ENCODE measurements around the gene NKD2.

Gene NKD2

DNA sequence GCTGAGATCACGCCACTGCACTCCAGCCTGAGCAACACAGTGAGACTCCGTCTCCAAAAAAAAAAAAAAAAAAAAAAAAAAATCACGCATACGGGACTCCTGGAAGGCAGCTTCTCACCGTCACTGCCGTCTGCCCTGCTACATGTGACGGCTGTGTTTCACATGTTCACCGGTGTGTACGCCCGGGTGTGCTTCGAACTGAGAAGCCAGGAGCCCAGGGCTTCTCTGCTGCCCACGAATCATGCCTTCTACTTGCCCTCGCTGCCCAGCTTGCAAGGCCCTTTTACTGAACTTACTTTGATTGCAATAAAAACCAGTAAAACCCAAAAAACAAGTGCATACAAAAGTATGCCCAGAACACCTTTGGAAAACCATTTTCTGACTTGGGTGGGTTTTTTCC, 5.8 kb upstream of the NKD2 start:
- Mint-ChIP-seq H3K4me3 (no peak overlapping the region), H3K4me1 (ENCODE audit: low read depth) (peaks cover 18% of the 10 kb centered on the region), H3K36me3 (no peaks in the 10 kb centered on the region), H3K9me3 (ENCODE audit: low read depth) (no peaks in the 10 kb centered on the region), H3K27ac (no peak overlapping the region), H3K27me3 (peaks cover 3% of the 10 kb centered on the region)

DNA sequence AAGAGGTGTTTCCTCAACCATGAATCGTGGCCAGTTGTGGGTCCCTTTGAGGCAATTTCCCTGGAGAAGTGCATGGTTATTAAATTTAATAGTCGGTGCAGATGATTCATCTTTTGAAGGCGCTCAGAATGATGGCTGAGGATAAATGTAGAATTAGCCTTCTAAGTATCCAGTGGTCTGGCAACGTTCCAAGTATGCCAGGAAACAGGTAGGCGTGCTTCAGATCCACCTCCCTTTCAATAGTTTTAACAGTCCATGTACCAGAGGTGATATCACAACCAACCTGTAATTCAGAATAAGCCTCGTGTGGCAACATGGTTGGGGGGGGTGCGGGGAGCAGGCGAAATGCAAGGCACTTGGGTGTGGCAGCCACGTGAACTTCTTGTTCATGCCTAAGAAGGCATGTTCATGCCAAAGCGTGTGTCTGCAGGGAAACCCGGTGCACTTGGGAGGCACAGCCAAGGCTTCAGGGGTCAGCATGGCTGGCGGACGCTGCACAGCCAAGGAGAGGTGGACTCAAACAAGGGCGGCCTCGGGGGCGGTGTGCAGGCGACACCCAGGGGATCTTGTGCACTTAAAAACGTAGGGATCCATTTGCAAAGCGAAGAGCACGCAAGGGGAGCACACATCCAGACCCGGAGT, 5.2 kb upstream of the NKD2 start:
- H3K9me3 Mint-ChIP-seq (ENCODE audit: low read depth): no peaks in the 10 kb centered on the region
- peaks cover 4% of the 10 kb centered on the region for H3K27me3 Mint-ChIP-seq
- peaks cover 21% of the 10 kb centered on the region for H3K4me1 Mint-ChIP-seq (ENCODE audit: low read depth)
- H3K36me3 Mint-ChIP-seq: no peaks in the 10 kb centered on the region
- H3K27ac Mint-ChIP-seq: no peak overlapping the region
- H3K4me3 Mint-ChIP-seq: peak overlapping the region; percentile 42

DNA sequence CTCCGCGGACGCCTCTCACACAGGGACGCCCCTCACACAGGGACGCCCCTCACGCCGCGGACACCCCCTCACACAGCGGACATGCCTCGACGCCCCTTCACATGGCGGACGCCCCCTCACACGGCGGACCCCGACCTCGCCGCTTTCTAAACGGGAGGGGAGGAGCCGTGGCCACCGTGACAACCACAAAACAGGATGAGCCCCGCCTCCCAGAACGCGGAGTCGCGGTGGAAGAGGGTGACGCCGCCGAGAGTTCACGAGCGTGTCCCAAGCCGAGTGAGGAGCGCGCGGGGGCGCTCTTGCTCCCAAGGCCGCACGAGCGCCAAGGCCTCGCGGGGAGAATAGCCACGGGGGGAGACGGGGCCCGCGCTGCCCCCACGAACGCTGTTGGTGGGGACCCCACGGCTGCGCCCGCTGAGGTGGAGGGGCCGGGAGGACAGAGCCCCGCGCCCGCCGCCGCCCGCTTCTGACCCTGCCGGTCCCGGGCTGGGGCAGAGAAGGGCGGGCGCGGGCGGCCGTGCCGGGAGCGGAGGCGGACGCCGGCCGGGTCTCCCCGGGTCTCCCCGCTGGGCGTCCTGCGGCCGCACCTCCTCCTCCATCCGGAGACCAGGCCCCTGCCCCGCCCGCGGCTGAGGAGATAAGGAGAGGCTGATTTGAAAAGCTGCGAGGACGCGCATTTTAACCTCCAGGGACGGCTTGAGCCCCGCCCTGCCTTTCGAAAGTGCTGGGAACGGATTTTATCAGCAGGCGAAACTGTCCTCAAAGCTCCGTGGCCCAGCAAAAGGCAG, 3.9 kb upstream of the NKD2 start:
- H3K4me1 Mint-ChIP-seq (ENCODE audit: low read depth): peaks cover 21% of the 10 kb centered on the region
- H3K9me3 Mint-ChIP-seq (ENCODE audit: low read depth): no peaks in the 10 kb centered on the region
- H3K27me3 Mint-ChIP-seq: peaks cover 4% of the 10 kb centered on the region

DNA sequence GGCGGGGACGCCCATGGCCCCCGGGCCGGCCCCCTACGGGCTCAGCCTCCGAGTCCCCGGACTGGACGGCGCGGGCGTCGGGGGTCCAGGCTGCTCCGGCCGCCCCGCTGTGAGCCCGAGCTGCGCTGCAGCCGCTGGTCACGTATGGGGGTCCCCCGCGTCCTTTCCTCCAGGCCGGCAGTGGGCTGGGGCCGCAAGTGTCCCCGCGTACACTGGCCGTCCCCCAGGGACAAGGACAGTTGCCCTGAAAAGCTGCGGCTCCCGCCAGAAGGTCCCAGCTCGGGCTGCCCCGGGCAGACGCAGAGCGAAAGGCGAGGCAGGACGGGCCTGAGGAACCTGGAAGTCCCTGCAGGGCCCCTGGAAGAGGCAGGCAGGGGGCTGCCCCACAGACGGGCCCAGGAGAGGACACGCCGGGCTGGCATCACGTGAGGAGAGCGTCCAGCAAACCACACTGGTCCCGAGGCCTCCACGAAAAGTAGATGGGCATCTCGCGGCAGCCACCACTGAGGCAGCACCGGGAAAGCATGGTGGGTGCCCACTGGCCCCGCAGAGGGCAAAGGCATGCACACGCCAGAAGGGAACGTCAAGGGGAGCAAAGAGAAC, 3.3 kb upstream of the NKD2 start:
- H3K27ac Mint-ChIP-seq: no peak overlapping the region
- H3K4me1 Mint-ChIP-seq (ENCODE audit: low read depth): peaks cover 24% of the 10 kb centered on the region
- no peak overlapping the region for H3K4me3 Mint-ChIP-seq
- H3K9me3 Mint-ChIP-seq (ENCODE audit: low read depth): no peaks in the 10 kb centered on the region
- H3K27me3 Mint-ChIP-seq: peaks cover 10% of the 10 kb centered on the region
- H3K36me3 Mint-ChIP-seq: no peaks in the 10 kb centered on the region

More for the DNA sequence above, 3.9 kb upstream of the NKD2 start:
- H3K4me3 Mint-ChIP-seq: peak overlapping the region; percentile 68
- H3K36me3 Mint-ChIP-seq: no peaks in the 10 kb centered on the region
- no peak overlapping the region for H3K27ac Mint-ChIP-seq

DNA sequence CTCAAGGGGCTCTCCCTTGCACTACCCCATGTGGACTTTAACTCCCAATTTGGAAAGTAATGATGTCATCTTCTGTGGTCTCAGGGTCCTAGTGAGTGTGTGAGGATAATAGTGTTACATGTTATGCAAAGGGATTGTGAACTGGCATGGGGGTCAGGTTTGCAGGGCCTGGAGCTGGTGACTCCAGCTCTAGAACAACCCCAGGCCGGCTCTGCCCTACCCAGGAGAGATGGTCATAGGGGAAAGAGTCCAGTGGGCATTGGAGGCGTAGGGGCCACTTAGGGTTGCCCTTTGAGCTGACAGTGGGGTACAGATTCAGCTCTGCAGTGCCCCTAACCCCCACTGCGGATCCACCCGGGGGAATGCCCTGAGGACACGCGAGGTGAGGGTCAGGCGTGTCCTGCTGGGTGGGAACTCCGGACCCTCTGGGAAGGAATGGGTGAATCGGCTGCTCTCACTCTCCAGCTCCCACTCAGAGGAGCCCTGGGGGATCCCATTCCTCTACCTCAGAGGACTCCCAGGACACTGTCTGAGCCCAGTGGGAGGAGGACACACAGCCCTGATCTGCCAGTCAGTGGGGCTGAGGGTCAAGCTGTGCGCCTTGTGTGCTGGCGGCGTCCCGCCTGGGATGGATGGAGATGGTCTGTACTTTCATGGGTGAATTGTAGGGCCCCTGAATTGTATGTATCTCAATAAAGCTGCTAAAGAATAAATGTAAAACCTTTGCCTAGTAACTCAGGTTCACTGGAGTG, 2.5 kb upstream of the NKD2 start:
- Mint-ChIP-seq H3K27me3 (peaks cover 14% of the 10 kb centered on the region), H3K4me3 (peak overlapping the region; percentile 66), H3K9me3 (ENCODE audit: low read depth) (no peaks in the 10 kb centered on the region), H3K27ac (no peak overlapping the region), H3K4me1 (ENCODE audit: low read depth) (peaks cover 25% of the 10 kb centered on the region), H3K36me3 (no peaks in the 10 kb centered on the region)

DNA sequence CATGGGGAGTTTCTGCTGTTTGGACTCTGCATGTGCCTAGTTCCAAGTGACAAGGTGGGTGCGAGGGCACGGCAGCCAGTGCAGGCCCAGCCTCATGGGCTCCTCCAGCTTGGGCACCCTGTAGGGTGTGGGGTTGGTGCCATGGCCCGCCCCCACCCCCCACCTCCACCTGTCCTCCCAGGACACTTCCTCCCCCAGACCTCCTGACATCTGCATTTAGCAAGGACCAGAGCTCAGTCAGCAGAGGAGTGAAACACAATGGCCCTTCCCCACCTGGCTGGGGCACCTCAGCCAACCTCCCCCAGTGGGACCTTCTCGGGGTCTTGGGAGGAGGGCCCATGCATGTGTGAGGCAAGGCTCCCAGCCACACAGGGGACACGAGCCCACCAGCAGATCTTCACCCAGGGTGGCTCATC, 1.9 kb upstream of the NKD2 start:
- Mint-ChIP-seq H3K27me3 (peaks cover 20% of the 10 kb centered on the region), H3K27ac (no peak overlapping the region), H3K4me3 (no peak overlapping the region), H3K36me3 (no peaks in the 10 kb centered on the region), H3K4me1 (ENCODE audit: low read depth) (peaks cover 25% of the 10 kb centered on the region), H3K9me3 (ENCODE audit: low read depth) (no peaks in the 10 kb centered on the region)

DNA sequence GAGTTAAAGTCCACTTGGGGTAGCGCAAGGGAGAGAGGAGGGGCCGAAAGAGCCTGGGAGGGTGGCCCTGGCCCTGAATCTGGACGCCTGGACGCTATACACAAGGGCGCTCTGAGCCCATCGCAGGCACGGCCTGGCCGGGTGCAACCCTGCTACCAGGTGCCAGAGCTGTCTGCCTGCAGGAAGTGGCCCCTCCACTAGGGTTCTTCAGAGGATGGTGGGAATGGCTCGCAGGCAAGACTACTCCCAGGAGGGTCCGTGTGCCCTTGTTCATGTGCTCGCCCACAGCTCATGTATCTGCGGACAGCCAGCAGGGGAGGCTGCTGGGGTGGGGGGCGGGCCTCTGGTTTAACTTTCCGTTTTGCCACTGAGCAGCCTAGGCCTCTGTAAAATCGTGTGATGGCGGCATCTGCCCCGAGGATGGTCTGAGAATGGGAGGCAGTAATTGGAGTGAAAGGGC, 1.4 kb upstream of the NKD2 start:
- Mint-ChIP-seq H3K27me3 (peaks cover 22% of the 10 kb centered on the region), H3K36me3 (no peaks in the 10 kb centered on the region), H3K9me3 (ENCODE audit: low read depth) (no peaks in the 10 kb centered on the region), H3K4me1 (ENCODE audit: low read depth) (peaks cover 23% of the 10 kb centered on the region), H3K27ac (no peak overlapping the region), H3K4me3 (peak overlapping the region; percentile 73)

DNA sequence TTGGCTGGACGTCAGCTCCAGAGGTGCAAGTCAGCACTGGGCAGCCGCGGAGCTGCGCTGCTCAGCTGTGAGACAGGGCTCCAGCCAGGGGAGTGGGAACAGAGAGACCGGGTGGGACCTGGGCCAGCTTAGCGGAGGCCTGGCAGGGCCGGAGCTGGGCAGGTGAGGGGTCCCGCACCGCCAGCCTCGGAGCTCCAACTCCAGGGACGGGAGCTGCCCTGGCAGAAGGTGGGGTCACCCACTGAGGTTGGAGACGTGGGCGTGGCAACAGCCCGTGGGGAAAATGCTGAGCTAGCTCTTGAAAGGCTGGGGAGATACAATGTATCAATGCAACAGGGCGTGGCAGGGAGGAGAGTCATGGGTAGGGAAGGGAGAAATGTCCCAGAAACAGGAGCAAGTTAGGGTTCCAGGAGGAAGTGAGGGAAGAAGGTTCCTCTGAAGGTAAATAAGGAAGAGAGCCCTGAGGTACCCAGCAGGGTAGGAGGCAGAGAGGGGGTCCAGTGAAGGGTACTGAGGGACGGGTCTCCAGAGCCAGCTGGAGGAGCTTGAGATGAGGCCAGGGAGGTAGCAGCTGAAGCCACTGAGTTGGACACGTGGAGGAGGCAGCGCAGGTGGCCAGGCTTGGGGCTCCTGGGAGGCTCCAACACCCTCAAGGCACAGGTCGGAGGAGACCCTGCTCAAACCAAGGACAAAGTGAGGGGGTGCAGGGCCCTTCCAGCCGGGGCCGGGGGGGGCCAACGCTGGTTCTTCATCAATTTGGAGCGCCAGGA, 736 bp upstream of the NKD2 start:
- no peaks in the 10 kb centered on the region for H3K36me3 Mint-ChIP-seq
- H3K4me3 Mint-ChIP-seq: peak overlapping the region; percentile 73
- H3K4me1 Mint-ChIP-seq (ENCODE audit: low read depth): peaks cover 23% of the 10 kb centered on the region
- no peak overlapping the region for H3K27ac Mint-ChIP-seq
- H3K27me3 Mint-ChIP-seq: peaks cover 22% of the 10 kb centered on the region
- H3K9me3 Mint-ChIP-seq (ENCODE audit: low read depth): no peaks in the 10 kb centered on the region

DNA sequence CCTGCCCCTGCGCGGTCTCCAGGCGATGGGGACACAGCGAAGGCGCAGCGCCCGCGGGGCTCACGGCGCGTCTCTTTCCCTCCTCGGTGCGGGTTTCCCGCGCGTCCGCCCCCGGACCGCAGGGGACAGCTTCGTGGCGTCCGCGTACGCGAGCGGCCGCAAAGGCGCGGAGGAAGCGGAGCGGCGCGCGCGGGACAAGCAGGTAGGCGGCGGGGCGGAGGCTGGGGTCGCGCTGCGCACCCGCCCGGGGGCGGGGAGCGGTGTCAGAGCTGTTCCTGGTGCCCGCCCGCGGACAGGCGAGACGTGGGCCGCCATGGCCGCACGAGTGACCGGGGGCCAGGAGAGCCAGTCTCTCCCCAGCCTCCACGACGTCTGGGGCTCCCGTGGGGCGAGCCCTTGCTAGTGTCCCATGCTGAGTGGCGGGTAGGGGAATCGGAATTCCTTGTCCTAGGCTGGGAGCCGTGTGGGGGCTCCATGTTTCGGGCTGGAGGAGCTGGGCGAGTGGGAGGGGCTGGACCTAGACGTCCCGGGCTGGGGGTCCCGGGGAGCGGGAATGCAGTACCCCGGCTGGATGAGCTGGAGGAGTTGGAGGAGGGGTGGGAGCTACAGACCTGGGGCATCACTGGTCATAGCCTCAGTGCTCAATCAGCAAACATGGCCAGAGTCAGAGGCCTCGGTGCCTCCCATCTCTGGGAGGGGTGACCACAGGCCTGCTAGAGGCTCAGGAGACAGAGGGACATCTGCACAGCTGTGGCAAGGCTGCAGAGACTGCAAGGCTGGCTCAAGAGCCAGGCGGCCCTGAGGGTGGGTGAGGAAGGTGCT, 968 bp downstream of the NKD2 start:
- H3K27me3 Mint-ChIP-seq: peaks cover 22% of the 10 kb centered on the region
- H3K27ac Mint-ChIP-seq: no peak overlapping the region

DNA sequence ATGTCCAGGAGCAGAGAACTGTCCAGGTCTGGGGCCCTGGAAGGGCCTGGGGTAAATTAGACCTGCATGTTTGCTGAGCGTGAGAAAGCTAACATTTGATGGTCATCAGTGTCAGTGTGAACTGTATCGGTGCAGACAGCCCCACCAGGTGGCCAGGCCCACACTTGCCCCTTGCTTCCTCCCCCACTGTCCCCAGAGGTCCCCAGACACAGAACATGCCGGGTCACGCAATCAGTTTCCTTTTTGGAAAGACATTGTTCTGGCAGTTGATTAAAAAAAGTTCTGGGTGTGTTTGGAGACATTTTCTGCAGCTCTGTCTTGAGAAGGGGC, 1.5 kb downstream of the NKD2 start:
- Mint-ChIP-seq H3K36me3 (no peaks in the 10 kb centered on the region), H3K9me3 (ENCODE audit: low read depth) (no peaks in the 10 kb centered on the region), H3K27ac (no peak overlapping the region), H3K27me3 (peaks cover 22% of the 10 kb centered on the region), H3K4me1 (ENCODE audit: low read depth) (peaks cover 11% of the 10 kb centered on the region), H3K4me3 (peak overlapping the region; percentile 44)

More for the DNA sequence above, 968 bp downstream of the NKD2 start:
- Mint-ChIP-seq H3K36me3 (no peaks in the 10 kb centered on the region), H3K4me1 (ENCODE audit: low read depth) (peaks cover 11% of the 10 kb centered on the region), H3K9me3 (ENCODE audit: low read depth) (no peaks in the 10 kb centered on the region), H3K4me3 (peak overlapping the region; percentile 44)

DNA sequence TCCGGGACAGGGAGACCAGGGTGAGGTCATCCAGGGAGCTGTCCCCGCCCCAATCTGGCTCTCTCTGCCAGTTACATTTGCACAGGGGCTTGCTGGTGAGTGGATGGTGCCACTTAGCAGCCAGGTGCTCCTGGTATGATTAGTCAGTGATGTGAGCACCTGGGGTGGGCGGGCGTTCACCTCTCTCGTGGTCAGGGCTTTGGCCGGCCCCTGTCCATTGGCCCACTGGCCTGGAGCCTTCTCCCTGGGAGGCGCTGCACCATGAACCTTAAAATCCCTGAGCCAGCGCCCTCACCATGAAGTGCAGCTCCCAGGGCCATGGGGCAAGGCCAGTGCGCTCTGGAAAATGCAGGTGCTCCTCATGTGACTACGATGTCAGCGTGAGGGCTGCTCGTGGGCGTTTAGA, 2.0 kb downstream of the NKD2 start:
- no peak overlapping the region for H3K4me3 Mint-ChIP-seq
- H3K9me3 Mint-ChIP-seq (ENCODE audit: low read depth): no peaks in the 10 kb centered on the region
- H3K36me3 Mint-ChIP-seq: no peaks in the 10 kb centered on the region
- no peak overlapping the region for H3K27ac Mint-ChIP-seq
- peaks cover 22% of the 10 kb centered on the region for H3K27me3 Mint-ChIP-seq
- peaks cover 11% of the 10 kb centered on the region for H3K4me1 Mint-ChIP-seq (ENCODE audit: low read depth)

DNA sequence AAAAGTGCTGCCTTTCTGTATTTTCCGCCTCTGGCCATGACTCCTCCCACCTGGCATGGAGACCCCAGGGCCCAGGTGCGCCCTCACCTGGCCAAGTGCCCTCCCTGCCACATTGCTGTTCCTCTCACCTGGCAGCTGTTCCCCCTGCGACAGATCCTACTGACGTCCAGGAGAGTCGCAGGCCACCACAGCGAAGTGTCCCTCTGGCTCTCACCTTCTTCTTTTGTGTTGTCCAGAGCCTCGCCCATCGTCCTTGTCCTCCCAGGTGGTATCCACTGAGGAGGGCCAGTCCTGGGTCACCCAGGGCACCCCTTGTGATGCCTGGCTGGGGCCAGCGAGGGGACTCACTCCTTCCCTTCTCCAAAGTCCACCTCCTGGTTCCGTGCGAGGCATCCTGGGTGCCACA, 2.6 kb downstream of the NKD2 start:
- H3K27ac Mint-ChIP-seq: no peak overlapping the region
- peak overlapping the region; percentile 39 for H3K4me3 Mint-ChIP-seq
- H3K36me3 Mint-ChIP-seq: no peaks in the 10 kb centered on the region
- peaks cover 19% of the 10 kb centered on the region for H3K27me3 Mint-ChIP-seq
- H3K4me1 Mint-ChIP-seq (ENCODE audit: low read depth): peaks cover 7% of the 10 kb centered on the region
- H3K9me3 Mint-ChIP-seq (ENCODE audit: low read depth): no peaks in the 10 kb centered on the region

DNA sequence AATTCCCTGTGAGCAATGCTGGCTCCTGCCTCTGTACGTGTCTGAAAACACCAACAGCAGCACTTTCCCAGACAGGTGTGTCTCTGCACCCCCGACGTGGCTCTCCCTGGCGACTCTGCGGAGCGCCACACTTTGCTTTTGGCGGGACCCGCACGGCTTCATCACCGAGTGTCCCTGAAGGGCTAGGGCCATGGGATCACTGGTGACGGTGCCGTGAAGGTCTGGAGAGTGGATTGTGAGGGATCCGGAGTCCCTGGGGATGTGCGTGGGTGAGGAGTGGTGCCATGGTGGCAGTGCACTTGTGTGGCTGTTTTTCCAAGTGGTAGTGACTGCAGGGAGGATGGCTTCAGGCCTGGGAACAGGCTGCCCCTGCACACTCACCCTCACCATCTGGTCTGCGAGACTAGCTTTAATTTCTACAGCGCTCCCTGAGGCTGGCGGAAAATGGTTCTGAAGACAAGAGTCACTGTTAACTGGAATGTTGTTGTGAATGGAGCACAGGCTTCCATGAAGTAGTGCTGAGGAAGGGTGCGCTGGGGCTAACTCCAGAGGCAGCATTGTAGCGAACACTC, 3.2 kb downstream of the NKD2 start:
- Mint-ChIP-seq H3K36me3 (no peaks in the 10 kb centered on the region), H3K27ac (no peak overlapping the region), H3K4me1 (ENCODE audit: low read depth) (peaks cover 7% of the 10 kb centered on the region), H3K27me3 (peaks cover 19% of the 10 kb centered on the region), H3K4me3 (peak overlapping the region; percentile 23), H3K9me3 (ENCODE audit: low read depth) (no peaks in the 10 kb centered on the region)

Measured in activated naive CD8-positive, alpha-beta T cell (primary cell).